HG02885 (cell line): ENCODE data around the gene CD9.

Experiments
- ATAC-seq: cut with Tn5 transposase; IDR thresholded peaks from one replicate; pipeline ENCODE4 v1.9.1; 2021; ENCODE audit warnings: mild to moderate bottlenecking; ENCODE audit not compliant: unreplicated experiment, poor library complexity

CD9 gene

DNA sequence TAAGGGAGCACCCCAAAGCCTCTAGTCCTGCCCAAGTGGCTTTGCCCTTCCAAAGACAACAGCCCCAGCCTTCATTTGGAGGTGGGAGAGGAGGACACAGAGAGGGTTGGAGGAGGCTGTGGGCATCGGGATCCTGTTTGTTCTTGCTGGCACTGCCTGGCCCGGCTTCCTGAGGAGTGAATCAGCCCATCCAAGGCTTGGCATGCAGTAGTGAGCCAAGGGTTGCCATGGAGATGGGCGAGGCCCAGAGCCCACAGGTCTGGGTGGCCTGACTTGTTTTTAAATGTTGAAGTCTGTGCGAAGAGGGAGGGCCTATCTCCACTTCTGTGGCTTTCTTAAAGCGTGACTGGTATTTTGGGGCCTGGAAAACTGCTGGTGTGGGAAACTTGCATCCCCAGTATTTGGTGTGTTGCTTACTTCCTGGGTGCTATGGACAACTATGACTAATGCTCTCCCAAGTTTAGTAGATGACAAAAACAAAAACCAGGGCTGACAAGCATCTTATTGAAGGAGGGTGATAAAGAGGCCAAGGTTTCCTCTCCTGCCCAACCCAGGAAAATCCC, 15.8 kb downstream of the CD9 start:
- ATAC-seq = no peak

DNA sequence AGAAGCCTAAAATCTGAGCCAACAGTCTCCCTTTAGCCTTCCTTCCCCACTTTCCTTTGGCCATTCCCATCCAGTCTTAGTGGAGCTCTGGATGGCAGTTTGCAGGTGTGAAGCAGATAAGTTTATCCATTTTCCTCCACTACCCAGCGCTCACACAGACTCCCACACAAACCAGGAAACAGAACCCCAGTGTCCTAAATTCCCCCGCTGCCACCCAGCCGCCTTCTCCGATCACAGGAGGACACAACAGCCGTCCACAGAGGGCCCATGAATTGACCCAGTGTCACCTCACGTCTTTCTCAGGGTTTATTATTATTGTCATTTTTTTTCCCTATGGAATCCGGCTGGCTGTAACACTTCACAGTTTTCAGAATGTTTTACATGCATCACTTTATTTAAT, 16.4 kb downstream of the CD9 start:
- ATAC-seq = no peak

DNA sequence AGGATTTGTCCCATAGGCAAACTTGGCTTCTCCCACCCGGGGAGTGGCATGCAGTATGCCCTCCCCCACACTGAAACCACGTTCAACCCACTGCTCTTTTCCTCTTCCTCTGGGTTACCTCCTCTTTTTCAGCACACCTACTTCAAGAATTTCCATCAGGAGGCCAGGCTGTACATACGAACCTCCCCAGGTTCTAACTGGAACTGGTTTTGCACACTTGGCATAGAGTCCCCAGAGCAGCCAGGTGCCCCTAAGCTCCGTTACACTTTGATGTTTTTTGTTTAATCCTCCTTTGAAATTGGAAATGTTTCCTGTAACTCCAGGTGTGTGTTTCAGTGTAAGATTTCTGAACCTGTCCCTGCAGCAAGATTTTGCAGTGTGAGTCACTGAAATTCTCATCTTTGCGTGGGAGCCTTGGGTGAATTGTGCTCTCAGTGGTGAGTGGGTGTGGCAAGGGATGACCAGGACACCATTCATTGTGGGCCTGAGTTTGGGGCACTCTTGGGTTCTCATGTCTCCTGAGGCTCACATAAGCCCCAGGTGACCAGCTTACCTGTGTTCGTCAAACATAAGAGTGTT, 18.2 kb downstream of the CD9 start:
- no peak for ATAC-seq

DNA sequence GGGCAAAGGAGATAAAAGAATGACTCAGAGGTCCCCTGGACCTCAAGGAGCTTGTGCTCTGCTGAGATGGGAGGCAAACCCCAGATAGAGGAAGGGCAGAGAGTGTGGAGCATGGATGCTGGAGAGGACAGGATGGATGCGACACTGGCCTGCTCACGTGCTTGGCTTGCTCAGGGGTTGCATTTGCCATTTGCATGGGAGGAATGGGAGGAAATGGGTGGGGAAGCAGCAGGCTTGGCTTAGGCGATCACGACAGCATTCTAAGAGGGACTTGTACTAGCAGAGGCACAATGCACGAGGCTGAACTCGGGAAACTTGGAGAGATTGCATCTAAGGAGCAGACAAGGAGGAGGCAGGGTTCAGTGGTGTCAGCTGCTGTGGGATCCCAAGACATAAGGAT, 19.8 kb downstream of the CD9 start:
- no peak for ATAC-seq

DNA sequence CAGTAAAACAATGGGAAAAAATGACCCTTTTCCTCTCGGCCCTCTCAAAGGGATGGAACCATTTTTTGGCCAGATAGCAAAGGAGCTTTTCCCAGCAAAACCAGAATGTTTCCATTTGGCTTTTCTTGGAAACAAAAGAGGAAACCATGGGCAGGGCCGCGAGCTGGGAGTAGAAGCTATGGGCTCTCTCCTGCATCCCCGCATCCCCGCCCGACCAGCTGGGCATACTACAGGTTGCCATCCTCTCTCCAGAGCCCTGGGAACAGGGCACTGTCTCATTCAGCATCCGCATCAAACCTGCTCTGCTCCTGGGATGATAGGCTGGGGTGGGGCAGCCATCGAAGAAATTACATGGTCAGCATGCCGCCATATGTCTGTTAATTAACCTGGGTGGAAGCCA, 20.9 kb downstream of the CD9 start:
- ATAC-seq = no peak

DNA sequence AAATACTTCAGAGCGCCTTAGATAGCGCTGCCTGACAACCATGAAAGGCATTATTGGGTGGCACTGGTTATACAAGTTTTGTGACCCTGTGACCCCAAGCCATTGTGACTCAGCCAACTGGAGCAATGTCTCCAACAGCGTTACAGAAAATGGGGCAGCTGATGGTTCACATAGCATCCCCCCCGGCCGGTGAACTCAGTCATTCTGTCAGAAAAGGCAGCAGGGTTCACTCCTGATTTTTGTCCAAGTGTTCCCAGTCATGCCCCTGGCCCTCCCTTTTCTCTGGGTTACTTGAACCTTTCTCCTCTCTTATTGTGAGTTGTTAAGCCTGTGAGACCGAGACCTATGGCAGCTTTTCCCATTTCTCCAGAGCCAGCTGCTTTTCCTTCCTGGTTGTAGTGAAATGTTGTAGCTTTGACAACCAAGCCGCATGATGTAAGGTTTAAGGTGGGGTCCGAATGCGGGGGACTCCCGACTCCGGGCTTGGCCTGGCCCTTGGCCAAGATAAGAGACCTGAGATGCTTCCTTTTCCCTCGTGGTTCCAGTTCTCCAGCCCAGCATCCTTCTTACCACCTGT, 22.0 kb downstream of the CD9 start:
- ATAC-seq = no peak

DNA sequence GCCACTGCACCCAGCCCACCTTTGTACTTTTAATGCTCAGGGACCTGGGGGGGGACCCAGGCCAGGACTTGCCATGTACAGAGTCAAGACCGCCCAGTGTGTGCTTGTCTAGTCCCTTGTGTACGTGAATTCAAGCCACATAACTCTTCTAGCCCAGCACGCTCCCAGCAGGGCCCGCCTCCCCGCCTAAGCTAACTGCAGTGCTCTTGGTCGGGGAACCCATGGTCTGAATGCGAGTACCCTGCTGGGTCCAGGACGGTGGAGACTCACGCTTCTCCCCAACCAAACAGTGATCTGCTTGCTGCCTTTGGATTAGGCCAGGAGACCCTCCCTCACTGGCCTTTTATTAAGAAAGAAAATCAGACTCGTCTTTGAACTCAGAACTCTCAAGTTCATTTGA, 23.3 kb downstream of the CD9 start:
- ATAC-seq = no peak

DNA sequence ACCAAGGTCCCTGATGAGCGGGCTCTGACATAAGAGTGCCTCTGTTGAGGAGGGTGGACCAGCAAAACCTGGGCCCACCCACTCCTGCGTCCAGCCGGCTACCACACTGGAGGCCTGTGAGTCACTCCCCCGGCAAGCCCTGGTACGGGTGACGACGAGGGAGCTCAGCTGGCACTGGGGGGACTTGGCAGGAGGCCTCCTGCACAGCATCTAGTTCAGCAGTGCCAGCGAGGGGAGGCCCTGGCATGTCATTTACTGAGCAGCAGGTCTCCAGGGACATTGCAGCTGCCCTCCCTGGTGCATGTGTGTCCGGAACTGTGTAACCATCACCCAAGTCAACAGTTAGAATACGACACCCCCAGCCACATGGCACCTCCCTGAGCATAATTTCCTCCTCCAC, 24.4 kb downstream of the CD9 start:
- ATAC-seq = no peak

DNA sequence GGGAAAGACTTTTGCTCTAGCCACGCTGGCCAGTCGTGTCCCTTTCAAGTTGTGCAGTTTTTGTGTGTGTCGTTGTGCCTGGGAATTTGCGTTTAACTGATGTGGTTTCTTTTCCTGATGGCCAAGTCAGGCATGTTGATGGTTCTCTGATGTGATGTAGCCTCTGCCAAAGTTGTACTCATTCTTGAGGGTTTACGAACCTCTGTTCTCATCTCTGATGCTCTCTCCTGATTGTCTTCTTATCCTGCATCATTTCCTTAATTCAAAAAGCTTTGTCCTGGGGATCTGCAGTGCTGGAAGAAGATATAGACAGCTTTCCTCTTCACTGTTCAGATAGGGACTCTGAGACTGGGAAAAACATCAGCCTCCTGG, 25.4 kb downstream of the CD9 start:
- ATAC-seq = no peak

DNA sequence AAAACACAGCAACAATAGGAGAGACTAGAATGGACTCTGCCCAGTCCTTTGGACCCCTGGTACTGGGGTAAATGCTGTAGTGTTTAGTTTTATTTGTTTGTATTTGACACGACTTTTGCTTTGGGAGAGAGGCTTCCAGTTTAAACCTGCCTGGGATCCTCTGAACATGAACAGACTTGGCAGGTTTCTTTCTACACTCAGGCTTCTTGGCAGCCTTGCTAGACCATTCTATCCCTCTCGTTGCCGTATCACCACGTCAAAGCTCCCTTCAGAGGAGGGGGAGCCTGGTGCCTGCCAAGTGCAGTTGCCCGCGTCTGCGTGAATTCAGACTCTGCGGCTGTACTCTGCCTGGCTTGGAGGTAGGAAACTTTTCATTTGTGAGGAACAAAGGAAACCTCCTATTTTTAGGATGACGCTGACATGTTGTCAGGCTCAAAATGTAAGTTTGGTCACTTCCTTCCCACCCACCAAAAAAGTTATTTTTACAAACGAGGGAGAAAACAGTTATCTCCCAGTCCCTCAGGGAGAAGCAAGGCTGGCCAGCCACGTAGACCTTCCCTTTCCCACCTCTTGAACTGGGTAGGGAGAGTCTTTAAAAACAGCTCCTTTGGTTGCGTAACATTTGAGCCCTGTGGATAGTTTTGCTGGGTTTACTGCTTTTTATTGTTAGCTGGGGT, 25.9 kb downstream of the CD9 start:
- no peak for ATAC-seq

DNA sequence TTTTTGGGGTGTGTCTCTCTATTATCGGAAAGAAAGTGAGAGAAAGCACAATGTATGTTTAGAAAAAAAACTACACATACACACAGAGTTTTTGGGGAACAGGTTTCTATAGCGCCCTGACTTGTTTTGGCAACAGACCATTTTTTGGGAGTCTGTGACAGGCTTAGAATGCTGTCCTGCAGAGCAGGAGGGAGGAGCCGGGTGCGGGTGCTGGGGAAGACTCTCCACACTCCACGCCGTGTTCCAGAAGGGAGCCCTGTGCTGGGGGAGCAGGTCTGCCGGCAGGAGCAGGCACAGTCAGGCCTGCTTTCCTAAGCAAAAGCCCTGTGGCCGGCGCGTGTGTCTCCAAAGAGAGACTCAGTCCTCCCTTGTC, 26.5 kb downstream of the CD9 start:
- no peak for ATAC-seq

DNA sequence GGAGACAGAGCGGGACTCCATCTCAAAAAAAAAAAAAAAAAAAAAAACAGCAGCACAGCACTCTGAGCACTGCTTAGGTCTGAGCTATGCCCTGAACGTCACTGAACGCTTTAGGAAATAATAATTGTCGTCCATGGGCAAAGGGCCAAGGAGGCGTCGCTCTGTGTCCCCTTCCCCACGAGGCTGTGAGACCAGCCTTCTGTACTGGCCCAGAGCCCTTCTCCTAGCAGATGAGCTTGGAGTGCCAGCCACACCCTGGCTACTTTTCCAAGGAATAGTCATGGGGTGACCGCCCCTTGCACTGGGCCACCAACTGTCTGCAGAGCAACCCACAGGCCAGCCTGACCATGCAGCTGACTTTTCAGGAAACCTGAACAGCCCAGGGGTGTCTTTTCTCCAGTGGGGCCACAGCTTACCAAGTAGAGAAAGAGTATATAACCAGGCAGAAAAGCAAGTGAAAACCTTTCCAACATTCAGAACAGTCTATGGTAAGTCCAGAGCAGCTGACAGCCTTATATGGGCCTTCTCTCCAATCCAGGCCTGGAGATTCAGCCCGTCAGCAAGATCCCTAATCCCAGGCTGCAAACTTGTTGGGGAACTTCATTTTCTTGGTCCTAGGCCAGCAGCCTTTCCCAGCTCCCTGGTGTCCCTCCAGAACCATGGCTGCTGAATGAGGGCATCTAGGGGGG, 28.5 kb downstream of the CD9 start:
- ATAC-seq = no peak

DNA sequence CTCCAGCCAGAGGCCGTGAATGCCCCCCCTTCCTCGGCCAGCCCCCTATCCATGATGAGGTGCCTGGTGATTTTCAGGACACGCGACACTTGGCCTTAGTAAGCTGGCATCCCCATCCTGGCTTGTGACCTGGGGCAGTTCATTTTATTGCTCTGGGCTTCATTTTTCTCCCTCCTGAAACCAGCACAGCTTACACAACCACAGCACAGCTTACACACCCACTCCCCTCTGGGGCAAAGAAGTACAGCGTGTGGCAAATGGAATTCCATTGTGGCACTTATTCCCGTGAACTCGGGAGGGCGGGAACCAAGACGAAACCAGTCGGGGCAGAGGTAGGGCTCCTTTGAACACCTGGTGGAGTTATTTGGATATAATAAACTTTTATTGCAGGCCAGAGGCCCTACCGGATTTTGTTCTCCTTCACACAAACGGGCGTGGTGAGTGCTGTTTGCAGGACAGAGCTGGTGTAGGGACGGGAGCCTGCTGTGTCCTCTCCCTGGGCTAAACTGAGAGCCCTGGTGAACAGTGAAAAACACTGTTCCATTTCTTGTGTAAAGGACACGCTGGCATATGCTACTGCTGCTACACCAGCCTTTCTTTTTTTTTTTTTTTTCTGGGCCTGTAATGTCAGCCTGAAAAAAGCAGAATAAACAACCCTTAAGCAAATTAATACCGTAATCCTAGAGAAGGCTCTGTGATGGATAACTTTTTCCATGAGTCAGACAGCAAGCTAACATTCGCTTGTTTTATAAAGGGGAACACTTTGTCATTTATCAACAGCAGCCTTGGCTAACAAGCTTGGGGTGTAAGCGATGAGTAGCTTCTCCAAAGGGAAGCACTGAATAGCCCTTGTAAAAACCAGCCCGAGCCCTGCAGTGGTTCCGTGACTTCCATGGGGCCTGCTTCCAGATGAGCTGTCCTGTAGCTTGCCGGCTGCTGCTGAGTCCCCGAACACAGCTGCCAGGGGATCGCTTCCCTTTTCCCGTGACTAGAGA, 29.3 kb downstream of the CD9 start:
- ATAC-seq = no peak

DNA sequence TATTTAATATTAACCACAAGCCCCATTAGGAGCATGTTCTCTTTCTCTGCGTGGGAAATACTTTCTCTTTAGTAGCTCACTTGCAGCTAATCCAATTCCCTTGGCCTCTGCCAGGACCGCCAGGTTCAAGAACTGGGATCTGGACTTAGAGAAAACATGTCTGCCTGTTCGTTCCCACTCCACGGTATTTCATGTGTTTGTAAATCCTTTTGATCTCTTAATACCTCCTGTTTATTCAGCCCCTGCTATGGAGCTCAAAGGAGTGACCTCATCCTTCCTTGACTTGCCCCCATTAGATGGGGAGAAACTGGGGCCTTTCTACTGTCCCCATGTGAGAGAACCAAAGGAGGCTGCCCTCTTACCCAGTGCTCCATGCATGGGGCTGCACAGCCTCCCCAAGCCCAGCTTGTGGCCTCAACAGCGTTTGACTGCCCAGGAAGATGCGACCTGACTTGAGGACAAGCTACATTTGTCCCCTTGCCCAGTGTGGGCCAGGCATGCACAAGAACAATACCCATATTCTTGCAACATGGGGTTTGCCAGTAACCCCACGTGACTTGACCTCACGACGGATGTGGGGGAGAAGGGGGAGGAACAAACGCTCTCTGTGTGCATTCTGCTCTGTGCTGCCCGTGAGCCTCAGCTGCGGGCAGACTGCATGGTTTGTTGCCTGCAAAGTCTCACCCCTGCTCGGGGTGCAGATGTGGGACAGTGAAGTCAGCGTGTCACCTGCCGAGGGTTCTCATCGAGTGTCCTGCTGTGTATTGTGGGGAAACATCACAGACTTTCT, 30.3 kb downstream of the CD9 start:
- peak; percentile 62 for ATAC-seq

DNA sequence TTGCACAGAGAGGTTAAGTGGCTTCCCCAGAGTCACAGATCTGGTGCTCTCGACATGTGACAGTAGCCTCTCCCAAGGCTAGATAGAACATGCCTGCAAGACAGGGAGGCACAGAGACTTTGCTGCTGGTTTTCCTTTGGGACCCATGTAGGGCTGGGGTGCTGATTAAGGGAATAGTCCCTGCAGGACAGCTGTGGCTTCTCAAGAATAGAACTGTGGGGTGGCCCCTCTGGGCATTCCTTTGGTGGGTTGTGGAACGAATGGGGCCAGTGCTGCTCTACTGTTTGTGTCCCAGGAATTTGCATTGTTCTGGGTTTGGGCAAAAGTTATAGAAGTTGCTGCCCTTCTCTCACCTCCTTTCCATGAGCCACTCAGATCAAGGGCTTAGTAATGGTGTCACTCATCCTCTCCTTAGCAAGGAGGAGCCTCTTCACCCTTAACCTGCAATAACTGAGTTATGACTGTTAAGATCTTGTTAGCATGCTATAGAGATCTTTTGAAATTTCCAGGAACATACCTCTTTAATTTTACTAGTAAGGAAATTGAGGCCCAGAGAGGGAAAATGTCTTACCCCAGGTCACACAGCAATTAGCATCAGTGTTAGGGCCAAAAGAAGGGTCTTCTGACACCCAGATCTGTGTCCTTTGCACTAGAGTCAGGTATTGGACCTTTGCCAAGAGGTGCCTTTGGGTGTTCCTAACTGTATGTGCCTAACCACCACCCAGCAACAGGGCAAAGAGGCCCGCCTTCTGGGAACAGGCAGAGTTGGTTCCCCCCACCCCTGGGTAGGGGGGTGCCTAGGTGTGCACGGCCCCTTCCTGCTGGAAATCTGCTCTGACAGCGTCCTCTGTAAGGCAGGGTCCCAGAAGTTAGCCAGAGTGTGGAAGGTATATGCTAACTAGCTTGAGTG, 31.4 kb downstream of the CD9 start:
- no peak for ATAC-seq

DNA sequence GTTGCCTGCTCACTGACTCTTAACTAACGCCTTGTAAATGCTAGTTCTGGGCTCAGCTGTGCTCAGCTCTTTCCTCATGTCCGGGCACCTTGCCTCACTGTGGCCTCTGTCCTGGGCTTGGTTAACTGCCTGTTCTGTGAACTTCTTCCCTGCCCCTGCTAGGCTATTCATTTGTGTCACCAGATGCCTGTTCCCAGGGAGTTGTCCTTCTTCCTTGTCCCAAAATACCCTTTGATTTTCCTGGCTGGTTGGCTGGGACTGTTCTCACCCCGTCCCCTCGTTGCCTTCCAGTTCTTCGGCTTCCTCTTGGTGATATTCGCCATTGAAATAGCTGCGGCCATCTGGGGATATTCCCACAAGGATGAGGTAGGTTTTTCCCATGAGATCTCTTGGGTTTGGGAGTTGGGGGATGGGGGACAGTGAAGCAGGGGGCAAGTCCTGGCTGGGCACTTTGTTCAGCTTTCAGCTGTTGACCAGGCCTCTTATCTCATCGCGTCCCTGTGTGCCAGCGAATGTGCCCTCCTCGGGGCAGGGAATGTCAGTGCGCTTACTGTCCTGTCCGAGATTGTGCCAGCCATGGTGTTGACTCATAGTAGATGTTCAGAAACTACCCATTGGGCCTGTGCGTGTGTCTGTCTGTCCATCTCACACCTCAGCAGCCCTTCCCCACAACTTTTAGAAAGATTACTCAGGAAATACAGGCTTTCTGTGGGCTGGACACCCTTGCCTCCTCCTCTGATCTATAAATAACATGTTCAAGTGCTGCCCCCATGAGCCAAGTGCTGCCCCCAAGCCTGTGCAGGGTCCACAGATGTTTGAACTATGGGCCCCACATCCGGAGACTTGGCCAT, 33.1 kb downstream of the CD9 start:
- no peak for ATAC-seq

DNA sequence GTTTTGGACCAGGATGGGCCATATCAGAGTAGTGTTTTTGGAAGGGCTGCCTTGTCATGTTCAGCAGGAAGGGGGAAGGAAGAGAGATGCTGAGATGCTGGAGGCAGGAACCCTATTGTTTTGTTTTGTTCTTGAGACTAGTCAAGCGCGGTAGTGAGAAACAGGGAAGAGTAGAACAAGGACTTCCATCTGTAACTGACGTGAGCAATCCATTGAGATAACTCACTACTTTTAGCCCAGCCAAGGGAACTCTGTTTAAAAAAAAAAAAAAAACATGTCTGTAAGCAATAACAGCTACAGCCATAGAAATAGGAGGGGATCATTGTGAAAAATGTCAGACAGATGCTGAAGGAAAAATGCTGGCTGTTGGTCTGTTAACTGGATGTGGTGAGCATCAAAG, 34.0 kb downstream of the CD9 start:
- ATAC-seq = no peak

DNA sequence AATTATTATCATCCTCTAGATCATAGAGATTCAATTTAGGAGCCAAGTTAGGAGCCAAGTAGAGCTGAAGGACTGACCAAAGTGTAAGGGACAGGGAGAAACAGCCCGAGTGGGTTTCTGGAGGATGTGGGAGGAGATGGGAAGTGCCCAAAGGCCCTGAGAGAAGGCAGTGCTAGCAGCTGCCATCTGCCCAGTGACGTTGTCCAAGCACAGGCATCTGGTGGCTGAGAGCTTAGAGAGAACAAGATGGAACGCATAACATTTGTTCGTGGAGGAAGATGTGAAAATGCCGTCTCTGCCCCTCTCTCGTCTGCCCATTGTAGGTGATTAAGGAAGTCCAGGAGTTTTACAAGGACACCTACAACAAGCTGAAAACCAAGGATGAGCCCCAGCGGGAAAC, 34.7 kb downstream of the CD9 start:
- ATAC-seq = no peak
